IMR-90 (cell line): ENCODE data around the gene TAAR2. TPM values are rescaled to one million over a fixed set of nuclear protein-coding genes. Genes with fewer than 3 reads are reported as not detected.

Source experiments
- ATAC-seq: fragments of 200-7000 bp; cut with Tn5 transposase; 2 replicates; pipeline ENCODE4 v1.9.1; 2020; ENCODE audit warnings: low read depth, mild to moderate bottlenecking, moderate library complexity
- BruUV-seq: library from RNA; stranded (reverse); fragments of 400-500 nt; replicated peaks from 2 replicates; lab custom pipeline; 2021; lab: Mats Ljungman, UMichigan
- CTCF ChIA-PET: fragments of 300-600 bp; formaldehyde crosslinking; extraction: SDS; loops from one replicate; lab custom pipeline; 2021; ENCODE audit warnings: antibody characterized with exemption; lab: Yijun Ruan, JAX
- POLR2A ChIA-PET: fragments of 300-600 bp; sonication (Branson Sonifier 250); formaldehyde crosslinking; loops from one replicate; lab custom pipeline; 2022; ENCODE audit warnings: antibody characterized with exemption; ENCODE audit not compliant: unreplicated experiment; lab: Charles Lee
- DNase-seq: peaks from one replicate; pipeline ENCODE4 v3.0.0; 2013
- H2AFZ ChIP-seq: replicated peaks from 2 replicates; pipeline ENCODE3; 2013; ENCODE audit warnings: low read length, mild to moderate bottlenecking; ENCODE audit not compliant: poor library complexity
- H2AK5ac ChIP-seq: 2 replicates; pipeline ENCODE4 v1.6.1; 2013; ENCODE audit warnings: low read depth, low read length, inconsistent platforms
- H2AK9ac ChIP-seq: replicated peaks from 2 replicates; pipeline ENCODE3; 2013; ENCODE audit warnings: mild to moderate bottlenecking, low read depth, low read length, moderate library complexity; ENCODE audit not compliant: poor library complexity
- H2BK120ac ChIP-seq: 2 replicates; pipeline ENCODE4 v1.6.1; 2013; ENCODE audit warnings: low read depth, low read length, inconsistent platforms
- H2BK15ac ChIP-seq: 3 replicates; pipeline ENCODE4 v1.6.1; 2013; ENCODE audit warnings: low read depth, low read length, inconsistent platforms
- H2BK20ac ChIP-seq: 2 replicates; pipeline ENCODE4 v1.6.1; 2013; ENCODE audit warnings: low read depth, mild to moderate bottlenecking, inconsistent platforms, low read length, moderate library complexity
- H2BK5ac ChIP-seq: 2 replicates; pipeline ENCODE4 v1.6.1; 2013; ENCODE audit warnings: mild to moderate bottlenecking, low read depth, low read length, inconsistent platforms; ENCODE audit not compliant: poor library complexity, severe bottlenecking
- H3K14ac ChIP-seq: replicated peaks from 2 replicates; pipeline ENCODE4 v1.6.1; 2013; ENCODE audit warnings: low read depth, low read length, inconsistent platforms
- H3K18ac ChIP-seq: 2 replicates; pipeline ENCODE4 v1.6.1; 2013; ENCODE audit warnings: low read depth, low read length, control low read depth
- H3K23ac ChIP-seq: 2 replicates; pipeline ENCODE4 v1.6.1; 2013; ENCODE audit warnings: low read depth, low read length, inconsistent platforms
- H3K27ac ChIP-seq: 2 replicates; pipeline ENCODE4 v1.5.1; 2013; ENCODE audit warnings: mild to moderate bottlenecking, control low read depth, low read length; ENCODE audit not compliant: insufficient read depth
- H3K27me3 ChIP-seq: 2 replicates; pipeline ENCODE4 v1.6.1; 2013; ENCODE audit warnings: low read length; ENCODE audit not compliant: control insufficient read depth, insufficient read depth
- H3K36me3 ChIP-seq: 2 replicates; pipeline ENCODE4 v1.6.1; 2013; ENCODE audit warnings: low read length, mixed read lengths; ENCODE audit not compliant: control insufficient read depth, insufficient read depth
- H3K4ac ChIP-seq: 2 replicates; pipeline ENCODE4 v1.6.1; 2013; ENCODE audit warnings: low read depth, low read length, inconsistent platforms
- H3K4me1 ChIP-seq: 2 replicates; pipeline ENCODE4 v1.6.1; 2013; ENCODE audit warnings: low read length, mixed read lengths; ENCODE audit not compliant: control insufficient read depth, insufficient read depth
- H3K4me2 ChIP-seq: 2 replicates; pipeline ENCODE4 v1.6.1; 2013; ENCODE audit warnings: low read depth, mild to moderate bottlenecking, control low read depth, low read length, moderate library complexity
- H3K4me3 ChIP-seq: 2 replicates; pipeline ENCODE4 v1.5.1; 2013; ENCODE audit warnings: low read depth, mild to moderate bottlenecking, control low read depth, low read length, moderate library complexity; ENCODE audit not compliant: insufficient read depth
- H3K56ac ChIP-seq: 2 replicates; pipeline ENCODE4 v1.6.1; 2013; ENCODE audit warnings: low read length, inconsistent platforms; ENCODE audit not compliant: insufficient read depth; ENCODE audit errors: extremely low read depth
- H3K79me1 ChIP-seq, 2 experiments: 2 replicates each; pipeline ENCODE4 v1.6.1; 2013; ENCODE audit warnings: low read length in 2 of 2, inconsistent platforms in 1 of 2, low read depth in 1 of 2
- H3K9ac ChIP-seq: 2 replicates; pipeline ENCODE4 v1.6.1; 2013; ENCODE audit warnings: low read depth, low read length, control low read depth
- H3K9me1 ChIP-seq: 2 replicates; pipeline ENCODE4 v1.6.1; 2013; ENCODE audit warnings: low read length, inconsistent platforms; ENCODE audit not compliant: insufficient read depth
- H3K9me3 ChIP-seq: 2 replicates; pipeline ENCODE4 v1.6.1; 2013; ENCODE audit warnings: low read length; ENCODE audit not compliant: control insufficient read depth, insufficient read depth
- H4K20me1 ChIP-seq: 2 replicates; pipeline ENCODE4 v1.6.1; 2013; ENCODE audit warnings: low read length, inconsistent platforms; ENCODE audit not compliant: insufficient read depth
- H4K5ac ChIP-seq: 2 replicates; pipeline ENCODE4 v1.6.1; 2013; ENCODE audit warnings: mild to moderate bottlenecking, low read depth, low read length, control low read depth
- H4K8ac ChIP-seq, 2 experiments: 2 replicates each; pipeline ENCODE4 v1.6.1; 2013; ENCODE audit warnings: low read depth in 2 of 2, low read length in 2 of 2, control low read depth in 1 of 2, inconsistent platforms in 1 of 2
- H4K91ac ChIP-seq: 2 replicates; pipeline ENCODE4 v1.6.1; 2013; ENCODE audit warnings: low read depth, low read length, inconsistent platforms; ENCODE audit not compliant: insufficient read depth
- BHLHE40 ChIP-seq: fragments of 150-350 bp; IDR thresholded peaks from 2 replicates; pipeline ENCODE4 v1.6.1; 2016; ENCODE audit warnings: mild to moderate bottlenecking, low read depth, low read length
- CEBPB ChIP-seq: IDR thresholded peaks from 2 replicates; pipeline ENCODE4 v1.6.1; 2012; ENCODE audit warnings: low read depth, low read length, improper control_type of control experiment
- FOS ChIP-seq: fragments of 150-350 bp; IDR thresholded peaks from 2 replicates; pipeline ENCODE4 v1.6.1; 2016; ENCODE audit warnings: low read depth, low read length
- MAFK ChIP-seq: IDR thresholded peaks from 2 replicates; pipeline ENCODE4 v1.6.1; 2012; ENCODE audit warnings: low read depth, low read length, improper control_type of control experiment
- MXI1 ChIP-seq: IDR thresholded peaks from 2 replicates; pipeline ENCODE4 v1.6.1; 2012; ENCODE audit warnings: low read depth, mild to moderate bottlenecking, low read length, moderate library complexity, borderline replicate concordance
- POLR2A ChIP-seq: IDR thresholded peaks from 2 replicates; pipeline ENCODE4 v1.6.1; 2012; ENCODE audit warnings: mild to moderate bottlenecking, low read depth, low read length
- RAD21 ChIP-seq: IDR thresholded peaks from 2 replicates; pipeline ENCODE4 v1.6.1; 2012; ENCODE audit warnings: low read length, improper control_type of control experiment
- RCOR1 ChIP-seq: IDR thresholded peaks from 2 replicates; pipeline ENCODE4 v1.6.1; 2012; ENCODE audit warnings: mild to moderate bottlenecking, low read length, improper control_type of control experiment; ENCODE audit not compliant: insufficient replicate concordance
- RFX5 ChIP-seq: IDR thresholded peaks from 2 replicates; pipeline ENCODE4 v1.8.0; 2012; ENCODE audit warnings: low read depth, mild to moderate bottlenecking, low read length, moderate library complexity
- SMC3 ChIP-seq: fragments of 150-350 bp; IDR thresholded peaks from 2 replicates; pipeline ENCODE4 v1.6.1; 2016; ENCODE audit warnings: low read depth, mild to moderate bottlenecking, antibody characterized with exemption, low read length, moderate library complexity
- WGBS, 2 experiments: methylation state at CpG; one replicate each; pipeline versions ENCODE4 v1.1.5 to v1.1.7; 2013; ENCODE audit warnings: missing lambda C conversion rate in 2 of 2; ENCODE audit not compliant: insufficient read length in 1 of 2; ENCODE audit errors: extremely low coverage in 2 of 2; 5-methylcytosine and 5-hydroxymethylcytosine counted together
- dilution Hi-C: fragments of 300-500 bp; cut with HindIII; formaldehyde crosslinking; loops from one replicate; pipeline ENCODE4 v1.14.3; 2018; ENCODE audit warnings: low sequenced_read_pairs; ENCODE audit not compliant: unreplicated experiment
- in situ Hi-C: fragments of 300-500 bp; cut with MboI; formaldehyde crosslinking; loops from 3 replicates; pipeline ENCODE4 v1.14.3; 2019; ENCODE audit warnings: low sequenced_read_pairs, inconsistent platforms, mixed read lengths
- intact Hi-C: fragments of 100-400 bp; cut with micrococcal nuclease; formaldehyde crosslinking; loops from 2 replicates; pipeline ENCODE4 v1.10.0; 2022
- polyA plus RNA-seq, 3 experiments: library from polyadenylated mRNA; depleted of rRNA; stranded (reverse); fragments of >200 nt; gene quantifications; 2 replicates each; pipeline ENCODE4 v1.2.3, GENCODE V29; 2012; ENCODE audit warnings: low replicate concordance in 1 of 3
- total RNA-seq: library from RNA; depleted of rRNA; stranded (reverse); fragments of >200 nt; gene quantifications from 2 replicates; pipeline ENCODE4 v1.2.3, GENCODE V29; 2012
- TF ChIP-seq, protein P1 (sequence below): conservative IDR thresholded peaks from 2 replicates; pipeline ENCODE4 v1.5.1; 2012; ENCODE audit warnings: mild to moderate bottlenecking, low read depth, low read length, improper control_type of control experiment
- TF ChIP-seq, protein P2 (sequence below): fragments of 150-350 bp; IDR thresholded peaks from 2 replicates; pipeline ENCODE4 v1.6.1; 2016; ENCODE audit warnings: low read depth, mild to moderate bottlenecking, low read length, moderate library complexity, borderline replicate concordance

Gene TAAR2
- total and polyA plus RNA-seq, 2 of the 4 experiments (the other 2 are of a cell fraction) = not detected

DNA sequence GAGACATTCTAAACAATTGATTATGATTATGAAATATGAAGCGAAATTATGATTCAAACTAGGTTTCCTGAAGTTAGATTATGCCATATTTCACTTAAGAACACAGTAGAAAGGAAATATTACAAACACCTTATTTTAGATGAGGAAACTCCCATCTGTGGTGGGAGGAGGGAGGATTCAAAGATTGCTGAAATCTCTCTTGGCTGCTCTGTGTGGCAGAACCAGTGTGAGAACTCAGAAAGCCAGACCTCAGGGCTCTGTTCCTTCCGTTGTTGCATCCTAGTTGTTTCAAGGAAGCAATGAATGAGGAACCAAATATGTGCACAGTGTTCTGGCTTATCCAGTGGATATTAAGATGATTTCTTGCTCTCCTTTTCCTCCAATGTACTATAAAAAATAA is 36.7 kb downstream of the TAAR2 start:
- BruUV-seq = no TSS peak
- no peak overlapping the region for H3K14ac ChIP-seq
- H3K4me2 ChIP-seq = no peak overlapping the region
- H4K20me1 ChIP-seq = no peaks in the 10 kb centered on the region
- no peak for TF ChIP-seq BHLHE40
- no peak for TF ChIP-seq FOS
- TF ChIP-seq MAFK = no peak
- no peak for TF ChIP-seq MXI1
- TF ChIP-seq POLR2A = no peak
- TF ChIP-seq, protein P1, sequence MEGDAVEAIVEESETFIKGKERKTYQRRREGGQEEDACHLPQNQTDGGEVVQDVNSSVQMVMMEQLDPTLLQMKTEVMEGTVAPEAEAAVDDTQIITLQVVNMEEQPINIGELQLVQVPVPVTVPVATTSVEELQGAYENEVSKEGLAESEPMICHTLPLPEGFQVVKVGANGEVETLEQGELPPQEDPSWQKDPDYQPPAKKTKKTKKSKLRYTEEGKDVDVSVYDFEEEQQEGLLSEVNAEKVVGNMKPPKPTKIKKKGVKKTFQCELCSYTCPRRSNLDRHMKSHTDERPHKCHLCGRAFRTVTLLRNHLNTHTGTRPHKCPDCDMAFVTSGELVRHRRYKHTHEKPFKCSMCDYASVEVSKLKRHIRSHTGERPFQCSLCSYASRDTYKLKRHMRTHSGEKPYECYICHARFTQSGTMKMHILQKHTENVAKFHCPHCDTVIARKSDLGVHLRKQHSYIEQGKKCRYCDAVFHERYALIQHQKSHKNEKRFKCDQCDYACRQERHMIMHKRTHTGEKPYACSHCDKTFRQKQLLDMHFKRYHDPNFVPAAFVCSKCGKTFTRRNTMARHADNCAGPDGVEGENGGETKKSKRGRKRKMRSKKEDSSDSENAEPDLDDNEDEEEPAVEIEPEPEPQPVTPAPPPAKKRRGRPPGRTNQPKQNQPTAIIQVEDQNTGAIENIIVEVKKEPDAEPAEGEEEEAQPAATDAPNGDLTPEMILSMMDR = no peak
- TF ChIP-seq RAD21 = no peak
- TF ChIP-seq RFX5 = no peak
- TF ChIP-seq RCOR1 = no peak
- TF ChIP-seq SMC3 = no peak
- TF ChIP-seq, protein P2, sequence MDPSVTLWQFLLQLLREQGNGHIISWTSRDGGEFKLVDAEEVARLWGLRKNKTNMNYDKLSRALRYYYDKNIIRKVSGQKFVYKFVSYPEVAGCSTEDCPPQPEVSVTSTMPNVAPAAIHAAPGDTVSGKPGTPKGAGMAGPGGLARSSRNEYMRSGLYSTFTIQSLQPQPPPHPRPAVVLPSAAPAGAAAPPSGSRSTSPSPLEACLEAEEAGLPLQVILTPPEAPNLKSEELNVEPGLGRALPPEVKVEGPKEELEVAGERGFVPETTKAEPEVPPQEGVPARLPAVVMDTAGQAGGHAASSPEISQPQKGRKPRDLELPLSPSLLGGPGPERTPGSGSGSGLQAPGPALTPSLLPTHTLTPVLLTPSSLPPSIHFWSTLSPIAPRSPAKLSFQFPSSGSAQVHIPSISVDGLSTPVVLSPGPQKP = no peak
- no peak for TF ChIP-seq CEBPB
- peaks cover 33% of the 10 kb centered on the region for H3K27me3 ChIP-seq
- no peak overlapping the region for H2BK15ac ChIP-seq
- H4K5ac ChIP-seq = no peak overlapping the region
- H2AFZ ChIP-seq = no peak overlapping the region
- no peak for ATAC-seq
- H3K27ac ChIP-seq = no peak overlapping the region
- no peak overlapping the region for H3K56ac ChIP-seq
- H4K91ac ChIP-seq = no peak overlapping the region
- H2AK9ac ChIP-seq = no peak overlapping the region
- H3K36me3 ChIP-seq = no peaks in the 10 kb centered on the region
- no peak overlapping the region for H2BK120ac ChIP-seq
- no peaks in the 10 kb centered on the region for H3K9me1 ChIP-seq
- in situ Hi-C loops (no loop called here), dilution Hi-C loops (no loop called here), intact Hi-C loops (no loop called here)
- H3K23ac ChIP-seq = no peak overlapping the region
- ChIA-PET CTCF (no interaction called here), POLR2A (no interaction called here)
- WGBS, 2 experiments = no CpG with 5 or more reads among the region's 2 CpGs
- H3K4me1 ChIP-seq = no peaks in the 10 kb centered on the region
- no peak overlapping the region for H2BK20ac ChIP-seq
- H3K18ac ChIP-seq = no peak overlapping the region
- H3K4ac ChIP-seq = no peak overlapping the region
- H3K79me1 ChIP-seq = no peaks in the 10 kb centered on the region
- no peak overlapping the region for H3K4me3 ChIP-seq
- H3K9ac ChIP-seq = no peak overlapping the region
- no peak overlapping the region for H4K8ac ChIP-seq
- no peaks in the 10 kb centered on the region for H3K9me3 ChIP-seq
- H2BK5ac ChIP-seq = no peak overlapping the region
- DNase-seq = no peak
- H2AK5ac ChIP-seq = no peak overlapping the region
